Hematopoietic multipotent progenitor cell (in vitro differentiated cells): ENCODE measurements around the gene MXI1. TPM values are rescaled to one million over a fixed set of nuclear protein-coding genes. Genes with fewer than 3 reads are reported as not detected.
"Not testable (repeated sequence)": the region's sequence is repeated elsewhere in the genome, so short reads cannot be mapped to it uniquely, and the experiment has no call there.

Source experiments
- DNase-seq, 3 donors: peaks; one replicate each; pipeline ENCODE4 v3.0.0-alpha.2; 2011 to 2015; ENCODE audit warnings: low read depth in 2 of 3, low spot score in 2 of 3
- total RNA-seq: library from RNA; depleted of rRNA; stranded (reverse); fragments of >200 nt; gene quantifications from one replicate; pipeline ENCODE4 v1.2.3, GENCODE V29; 2012

MXI1 gene
- total RNA-seq, 1 donor: 10.8 TPM

- no peak for DNase-seq
Observed at GRCh38 chr10:110306452-110306768, 99.0 kb downstream of the MXI1 start.

- DNase-seq: no peak
Observed at GRCh38 chr10:110307805-110308204, 100.4 kb downstream of the MXI1 start.

- DNase-seq: peak in 2 of 3 donors; percentile 23 to 37
Observed at GRCh38 chr10:110310741-110311140, 103.3 kb downstream of the MXI1 start.

- peak in 2 of 3 donors; percentile 48 to 69 for DNase-seq
Observed at GRCh38 chr10:110311357-110311949, 104.0 kb downstream of the MXI1 start.

GRCh38 chr10:110312206-110312605 is 104.8 kb downstream of the MXI1 start:
- DNase-seq: no peak

- DNase-seq: no peak
Observed at GRCh38 chr10:110313674-110314073, 106.3 kb downstream of the MXI1 start.

- no peak for DNase-seq
Observed at GRCh38 chr10:110317866-110318850, 110.8 kb downstream of the MXI1 start.

GRCh38 chr10:110321869-110322620 is 114.6 kb downstream of the MXI1 start:
- no peak for DNase-seq

- no peak for DNase-seq
Observed at GRCh38 chr10:110323503-110323902, 116.1 kb downstream of the MXI1 start.

GRCh38 chr10:110324201-110324804 is 116.9 kb downstream of the MXI1 start:
- no peak for DNase-seq

GRCh38 chr10:110324805-110325280 is 117.4 kb downstream of the MXI1 start:
- DNase-seq: no peak

GRCh38 chr10:110326351-110327032 is 119.1 kb downstream of the MXI1 start:
- DNase-seq: no peak

- no peak for DNase-seq
Observed at GRCh38 chr10:110327262-110327914, 120.0 kb downstream of the MXI1 start.

- no peak for DNase-seq
Observed at GRCh38 chr10:110330675-110331074, 123.3 kb downstream of the MXI1 start.

GRCh38 chr10:110331226-110331795 is 123.9 kb downstream of the MXI1 start:
- not testable (repeated sequence) for DNase-seq

GRCh38 chr10:110334061-110334656 is 126.8 kb downstream of the MXI1 start:
- no peak for DNase-seq

- no peak for DNase-seq
Observed at GRCh38 chr10:110335314-110336064, 128.1 kb downstream of the MXI1 start.

- no peak for DNase-seq
Observed at GRCh38 chr10:110336111-110336721, 128.8 kb downstream of the MXI1 start.
